Measurements from ENCODE around the gene PCDH15. TPM values are rescaled to one million over a fixed set of nuclear protein-coding genes. Genes with fewer than 3 reads are reported as not detected.

The PCDH15 gene
- total and polyA plus RNA-seq, 7 experiments from 2014 or later, result not detected

DNA sequence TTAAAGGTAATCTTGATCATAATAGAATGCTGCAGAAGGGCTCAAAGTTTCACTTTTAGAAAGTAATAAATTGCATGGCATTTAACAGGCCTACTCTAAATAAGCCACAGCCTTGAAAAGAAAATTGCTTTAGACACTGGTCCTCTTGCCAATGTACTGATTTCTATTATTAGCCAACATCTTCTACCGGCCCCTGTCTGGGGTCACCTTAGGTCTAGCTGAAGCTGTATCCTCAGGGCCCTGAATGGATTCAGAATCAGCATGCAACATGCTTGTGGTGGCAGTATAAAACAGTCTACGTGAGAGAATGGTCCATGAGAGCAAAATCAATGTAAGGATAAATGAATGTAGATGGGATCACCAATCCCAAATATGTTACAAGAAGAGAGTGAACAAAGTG is 541.9 kb downstream of the PCDH15 start:
- H3K4me3 Mint-ChIP-seq, result no peak overlapping the region
- Histone ChIP-seq H3K4me3 (ENCODE audit: low read length) (no peak overlapping the region), H3K9me3 (ENCODE audit: control insufficient read depth in 2 of 3, low read length in 3 of 3) (no peaks in the 10 kb centered on the region), H3K4me1 (ENCODE audit: control insufficient read depth in 2 of 2, insufficient read depth in 2 of 2, low read length in 2 of 2) (no peaks in the 10 kb centered on the region), H3K36me3 (ENCODE audit: control insufficient read depth in 2 of 3, insufficient read depth in 3 of 3, low read length in 3 of 3) (no peaks in the 10 kb centered on the region), H3K27me3 (ENCODE audit: control insufficient read depth in 2 of 2, insufficient read depth in 2 of 2, low read length in 2 of 2) (no peaks in the 10 kb centered on the region), H3K27ac (ENCODE audit: low read depth, low read length) (no peak overlapping the region)
- ChIA-PET POLR2A (no interaction called here), CTCF (interaction anchor here (0.7 kb wide), 1 partner anchor 42 kb away, joined by 3 read pairs; no protein-coding TSS in a partner anchor)
- DNase-seq (no peak), ATAC-seq (no peak)
- no peaks in the 10 kb centered on the region for H3K36me3 Mint-ChIP-seq
- H3K4me1 Mint-ChIP-seq, result no peaks in the 10 kb centered on the region
- intact Hi-C loops (cut with micrococcal nuclease), result no loop called here
- H3K9me3 Mint-ChIP-seq, result peaks cover 0 to 15% (median 3%) of the 10 kb centered on the region in 11 donors
- no peak overlapping the region for H3K27ac Mint-ChIP-seq
- H3K27me3 Mint-ChIP-seq, result no peaks in the 10 kb centered on the region

DNA sequence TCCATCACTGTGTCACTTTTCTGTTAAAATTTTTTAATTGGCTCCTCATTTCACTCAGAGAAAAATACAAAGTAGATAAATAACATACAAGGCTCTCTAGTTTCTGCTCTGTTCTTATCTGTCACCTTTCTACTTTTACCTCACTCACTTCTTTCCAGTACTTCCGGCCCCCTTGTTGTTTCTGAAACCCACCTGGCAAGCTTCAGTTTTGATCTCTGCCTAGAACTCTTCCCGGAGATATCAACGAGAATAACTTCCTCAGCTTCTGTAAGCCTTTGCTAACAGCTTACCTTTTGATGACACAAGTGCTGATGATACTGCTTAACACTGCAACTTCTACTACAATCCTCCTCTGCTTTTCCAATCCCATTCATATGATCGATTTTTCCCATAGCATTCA is 566.2 kb downstream of the PCDH15 start:
- intact Hi-C loops (cut with micrococcal nuclease), result no loop called here
- Histone ChIP-seq H3K27me3 (ENCODE audit: control insufficient read depth in 2 of 2, insufficient read depth in 2 of 2, low read length in 2 of 2) (no peaks in the 10 kb centered on the region), H3K4me3 (ENCODE audit: low read length) (no peak overlapping the region), H3K9me3 (ENCODE audit: control insufficient read depth in 2 of 3, low read length in 3 of 3) (no peaks in the 10 kb centered on the region), H3K27ac (ENCODE audit: low read depth, low read length) (no peak overlapping the region), H3K4me1 (ENCODE audit: control insufficient read depth in 2 of 2, insufficient read depth in 2 of 2, low read length in 2 of 2) (no peaks in the 10 kb centered on the region), H3K36me3 (ENCODE audit: control insufficient read depth in 2 of 3, insufficient read depth in 3 of 3, low read length in 3 of 3) (no peaks in the 10 kb centered on the region)
- Mint-ChIP-seq H3K9me3 (peaks cover 0 to 22% (median 5%) of the 10 kb centered on the region in 11 donors), H3K4me3 (no peak overlapping the region), H3K27ac (no peak overlapping the region), H3K4me1 (no peaks in the 10 kb centered on the region), H3K27me3 (no peaks in the 10 kb centered on the region), H3K36me3 (peaks cover 0 to 5% (median 0%) of the 10 kb centered on the region in 5 donors)
- ChIA-PET CTCF (no interaction called here), POLR2A (no interaction called here)
- ATAC-seq (no peak), DNase-seq (no peak)

DNA sequence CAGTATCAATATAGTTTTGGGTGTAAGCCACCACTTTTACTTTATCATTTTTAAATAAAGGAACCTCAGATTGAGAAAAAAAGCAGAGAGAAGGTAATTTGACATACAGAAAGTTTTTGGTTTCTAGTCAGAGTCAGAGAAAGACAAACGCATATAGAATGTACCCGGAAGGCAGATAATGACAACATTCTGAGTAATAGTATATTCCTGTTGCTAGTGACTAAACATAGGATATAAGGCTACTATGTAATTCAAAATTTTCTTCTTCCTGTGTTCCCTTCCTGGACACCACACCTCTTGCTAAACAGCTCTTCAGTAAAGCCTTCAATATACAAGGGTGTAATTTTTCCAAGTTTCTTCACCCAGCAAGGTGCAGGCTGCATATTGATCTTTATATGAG is 597.6 kb downstream of the PCDH15 start:
- Mint-ChIP-seq H3K4me1 (no peaks in the 10 kb centered on the region), H3K36me3 (no peaks in the 10 kb centered on the region), H3K9me3 (peaks cover 0 to 13% (median 4%) of the 10 kb centered on the region in 11 donors), H3K27ac (no peak overlapping the region), H3K27me3 (no peaks in the 10 kb centered on the region), H3K4me3 (no peak overlapping the region)
- H3K27ac ChIP-seq (ENCODE audit: low read depth, low read length), result no peak overlapping the region
- H3K36me3 ChIP-seq (ENCODE audit: control insufficient read depth in 2 of 3, insufficient read depth in 3 of 3, low read length in 3 of 3), result no peaks in the 10 kb centered on the region
- intact Hi-C loops (cut with micrococcal nuclease), result no loop called here
- ChIA-PET POLR2A (no interaction called here), CTCF (no interaction called here)
- H3K4me1 ChIP-seq (ENCODE audit: control insufficient read depth in 2 of 2, insufficient read depth in 2 of 2, low read length in 2 of 2), result no peaks in the 10 kb centered on the region
- peaks cover 0 to under 1% (median 0%) of the 10 kb centered on the region in 3 experiments for H3K9me3 ChIP-seq (ENCODE audit: control insufficient read depth in 2 of 3, low read length in 3 of 3)
- DNase-seq (no peak), ATAC-seq (no peak)
- H3K27me3 ChIP-seq (ENCODE audit: control insufficient read depth in 2 of 2, insufficient read depth in 2 of 2, low read length in 2 of 2), result no peaks in the 10 kb centered on the region
- no peak overlapping the region for H3K4me3 ChIP-seq (ENCODE audit: low read length)

DNA sequence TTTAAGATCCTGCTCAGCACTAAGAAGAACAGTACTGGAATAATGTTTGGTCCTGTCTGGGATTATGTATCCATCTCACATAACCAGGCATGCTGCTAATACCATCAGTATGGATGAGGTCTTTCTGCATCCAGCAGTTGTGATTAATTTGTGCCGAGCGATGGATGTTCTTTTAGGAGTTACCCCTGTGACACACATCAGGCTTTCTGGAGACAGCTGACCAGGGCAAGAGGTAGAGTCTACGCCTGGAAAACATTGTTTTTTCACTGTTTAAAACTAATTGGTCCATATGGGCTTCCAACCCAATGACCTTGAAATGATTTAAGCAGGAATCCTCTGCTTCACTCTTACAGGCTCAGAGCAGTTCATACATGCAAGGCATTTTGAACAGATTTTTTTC is 603.0 kb downstream of the PCDH15 start:
- H3K4me1 ChIP-seq (ENCODE audit: control insufficient read depth in 2 of 2, insufficient read depth in 2 of 2, low read length in 2 of 2), result no peaks in the 10 kb centered on the region
- H3K27me3 ChIP-seq (ENCODE audit: control insufficient read depth in 2 of 2, insufficient read depth in 2 of 2, low read length in 2 of 2), result no peaks in the 10 kb centered on the region
- no peaks in the 10 kb centered on the region for H3K4me1 Mint-ChIP-seq
- peaks cover 0 to 19% (median 5%) of the 10 kb centered on the region in 11 donors for H3K9me3 Mint-ChIP-seq
- ChIA-PET POLR2A (no interaction called here), CTCF (no interaction called here)
- no peaks in the 10 kb centered on the region for H3K9me3 ChIP-seq (ENCODE audit: control insufficient read depth in 2 of 3, low read length in 3 of 3)
- H3K36me3 Mint-ChIP-seq, result no peaks in the 10 kb centered on the region
- ATAC-seq, result no peak
- no peak overlapping the region for H3K4me3 Mint-ChIP-seq
- no peak overlapping the region for H3K27ac Mint-ChIP-seq
- intact Hi-C loops (cut with micrococcal nuclease), result no loop called here
- H3K27ac ChIP-seq (ENCODE audit: low read depth, low read length), result no peak overlapping the region
- H3K36me3 ChIP-seq (ENCODE audit: control insufficient read depth in 2 of 3, insufficient read depth in 3 of 3, low read length in 3 of 3), result no peaks in the 10 kb centered on the region
- no peak overlapping the region for H3K4me3 ChIP-seq (ENCODE audit: low read length)
- H3K27me3 Mint-ChIP-seq, result no peaks in the 10 kb centered on the region
- DNase-seq, result no peak

DNA sequence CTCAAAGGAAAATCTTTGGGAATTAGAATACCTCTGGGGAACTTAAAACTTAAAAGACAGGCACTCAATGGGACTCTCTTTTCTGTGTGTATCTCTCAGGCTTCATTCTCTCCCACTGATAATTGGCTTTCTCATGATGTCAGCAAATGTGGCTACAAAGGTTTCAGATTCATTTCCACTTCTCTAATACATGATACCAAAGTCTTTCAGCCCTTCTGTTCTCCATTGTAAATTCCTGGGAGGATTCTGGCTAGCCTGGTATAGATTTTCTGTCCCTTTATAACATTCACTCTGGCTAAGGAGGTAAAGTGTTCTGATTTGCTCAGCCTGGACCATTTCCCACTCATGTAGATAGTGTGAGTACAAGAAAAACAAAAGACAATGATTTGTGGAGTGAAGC is 606.2 kb downstream of the PCDH15 start:
- DNase-seq, result no peak
- ChIA-PET POLR2A (no interaction called here), CTCF (no interaction called here)
- no peak overlapping the region for H3K27ac Mint-ChIP-seq
- H3K27ac ChIP-seq (ENCODE audit: low read depth, low read length), result no peak overlapping the region
- no peak overlapping the region for H3K4me3 Mint-ChIP-seq
- intact Hi-C loops (cut with micrococcal nuclease), result no loop called here
- H3K9me3 Mint-ChIP-seq, result peaks cover 2 to 14% (median 4%) of the 10 kb centered on the region in 11 donors
- no peak for ATAC-seq
- no peaks in the 10 kb centered on the region for H3K4me1 Mint-ChIP-seq
- no peaks in the 10 kb centered on the region for H3K36me3 Mint-ChIP-seq
- no peaks in the 10 kb centered on the region for H3K27me3 ChIP-seq (ENCODE audit: control insufficient read depth in 2 of 2, insufficient read depth in 2 of 2, low read length in 2 of 2)
- no peaks in the 10 kb centered on the region for H3K36me3 ChIP-seq (ENCODE audit: control insufficient read depth in 2 of 3, insufficient read depth in 3 of 3, low read length in 3 of 3)
- no peaks in the 10 kb centered on the region for H3K9me3 ChIP-seq (ENCODE audit: control insufficient read depth in 2 of 3, low read length in 3 of 3)
- H3K27me3 Mint-ChIP-seq, result no peaks in the 10 kb centered on the region
- H3K4me3 ChIP-seq (ENCODE audit: low read length), result no peak overlapping the region
- H3K4me1 ChIP-seq (ENCODE audit: control insufficient read depth in 2 of 2, insufficient read depth in 2 of 2, low read length in 2 of 2), result no peaks in the 10 kb centered on the region

DNA sequence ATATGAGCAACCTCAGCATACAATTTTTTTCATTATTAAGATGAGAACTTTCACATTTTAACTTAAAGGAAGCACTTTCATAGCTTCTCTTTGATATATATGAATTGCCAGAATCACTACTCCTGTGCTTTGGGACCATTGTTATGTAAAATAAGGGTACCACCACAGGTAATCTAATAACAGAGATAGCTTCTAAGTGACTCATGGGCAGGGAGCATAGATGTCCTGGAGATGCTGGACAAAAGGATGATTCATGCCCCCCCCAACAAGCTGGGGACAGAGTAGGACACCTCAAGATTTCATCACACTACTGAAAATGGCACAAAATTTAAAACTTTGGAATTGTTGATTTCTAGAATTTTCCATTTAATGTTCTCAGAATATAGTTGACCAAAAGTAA is 641.1 kb downstream of the PCDH15 start:
- Histone ChIP-seq H3K9me3 (ENCODE audit: control insufficient read depth in 2 of 3, low read length in 3 of 3) (no peaks in the 10 kb centered on the region), H3K27me3 (ENCODE audit: control insufficient read depth in 2 of 2, insufficient read depth in 2 of 2, low read length in 2 of 2) (no peaks in the 10 kb centered on the region), H3K4me3 (ENCODE audit: low read length) (no peak overlapping the region), H3K36me3 (ENCODE audit: control insufficient read depth in 2 of 3, insufficient read depth in 3 of 3, low read length in 3 of 3) (no peaks in the 10 kb centered on the region), H3K27ac (ENCODE audit: low read depth, low read length) (no peak overlapping the region), H3K4me1 (ENCODE audit: control insufficient read depth in 2 of 2, insufficient read depth in 2 of 2, low read length in 2 of 2) (no peaks in the 10 kb centered on the region)
- Mint-ChIP-seq H3K27me3 (no peaks in the 10 kb centered on the region), H3K36me3 (no peaks in the 10 kb centered on the region), H3K4me1 (no peaks in the 10 kb centered on the region), H3K27ac (no peak overlapping the region), H3K9me3 (peaks cover 2 to 23% (median 10%) of the 10 kb centered on the region in 11 donors), H3K4me3 (no peak overlapping the region)
- POLR2A ChIA-PET, result no interaction called here
- DNase-seq (no peak), ATAC-seq (no peak)
- CTCF ChIA-PET, result interaction anchor here (0.6 kb wide), 1 partner anchor 1245 kb away, joined by 5 read pairs; no protein-coding TSS in a partner anchor
- intact Hi-C loops (cut with micrococcal nuclease), result no loop called here

DNA sequence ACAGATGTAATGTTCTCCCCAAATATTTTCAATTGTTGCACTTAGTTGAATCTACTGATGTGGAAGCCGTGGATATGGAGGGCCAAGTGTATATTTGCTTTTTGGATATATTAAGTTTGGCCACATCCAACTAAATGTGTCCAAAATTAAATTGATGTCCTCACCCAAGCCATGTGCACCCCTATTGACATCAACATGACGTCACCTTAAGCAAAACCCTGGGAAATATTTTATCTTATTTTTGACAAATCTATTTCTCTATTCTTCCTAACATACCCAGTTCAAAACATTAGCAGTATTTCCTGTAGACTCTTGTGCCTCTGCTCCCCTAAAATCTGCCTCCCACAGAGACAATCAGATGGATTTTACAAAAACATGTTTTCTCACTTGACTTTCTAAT is 652.5 kb downstream of the PCDH15 start:
- no peaks in the 10 kb centered on the region for H3K4me1 Mint-ChIP-seq
- intact Hi-C loops (cut with micrococcal nuclease), result no loop called here
- H3K27me3 Mint-ChIP-seq, result no peaks in the 10 kb centered on the region
- H3K27ac Mint-ChIP-seq, result no peak overlapping the region
- H3K36me3 ChIP-seq (ENCODE audit: control insufficient read depth in 2 of 3, insufficient read depth in 3 of 3, low read length in 3 of 3), result no peaks in the 10 kb centered on the region
- no peaks in the 10 kb centered on the region for H3K36me3 Mint-ChIP-seq
- H3K4me1 ChIP-seq (ENCODE audit: control insufficient read depth in 2 of 2, insufficient read depth in 2 of 2, low read length in 2 of 2), result no peaks in the 10 kb centered on the region
- no peak for ATAC-seq
- peaks cover 0 to 18% (median 8%) of the 10 kb centered on the region in 11 donors for H3K9me3 Mint-ChIP-seq
- no peak overlapping the region for H3K27ac ChIP-seq (ENCODE audit: low read depth, low read length)
- CTCF ChIA-PET, result no interaction called here
- H3K4me3 Mint-ChIP-seq, result no peak overlapping the region
- H3K9me3 ChIP-seq (ENCODE audit: control insufficient read depth in 2 of 3, low read length in 3 of 3), result peaks cover 0 to 4% (median 0%) of the 10 kb centered on the region in 3 experiments
- no peak for DNase-seq
- POLR2A ChIA-PET, result no interaction called here
- H3K27me3 ChIP-seq (ENCODE audit: control insufficient read depth in 2 of 2, insufficient read depth in 2 of 2, low read length in 2 of 2), result no peaks in the 10 kb centered on the region
- H3K4me3 ChIP-seq (ENCODE audit: low read length), result no peak overlapping the region
